Left hindlimb (tissue), 1 donor: ENCODE data around the gene FBXL4.

Experiments
- DNase-seq: peaks from one replicate; pipeline ENCODE4 v3.0.0-alpha.2; 2018

Gene FBXL4

DNA sequence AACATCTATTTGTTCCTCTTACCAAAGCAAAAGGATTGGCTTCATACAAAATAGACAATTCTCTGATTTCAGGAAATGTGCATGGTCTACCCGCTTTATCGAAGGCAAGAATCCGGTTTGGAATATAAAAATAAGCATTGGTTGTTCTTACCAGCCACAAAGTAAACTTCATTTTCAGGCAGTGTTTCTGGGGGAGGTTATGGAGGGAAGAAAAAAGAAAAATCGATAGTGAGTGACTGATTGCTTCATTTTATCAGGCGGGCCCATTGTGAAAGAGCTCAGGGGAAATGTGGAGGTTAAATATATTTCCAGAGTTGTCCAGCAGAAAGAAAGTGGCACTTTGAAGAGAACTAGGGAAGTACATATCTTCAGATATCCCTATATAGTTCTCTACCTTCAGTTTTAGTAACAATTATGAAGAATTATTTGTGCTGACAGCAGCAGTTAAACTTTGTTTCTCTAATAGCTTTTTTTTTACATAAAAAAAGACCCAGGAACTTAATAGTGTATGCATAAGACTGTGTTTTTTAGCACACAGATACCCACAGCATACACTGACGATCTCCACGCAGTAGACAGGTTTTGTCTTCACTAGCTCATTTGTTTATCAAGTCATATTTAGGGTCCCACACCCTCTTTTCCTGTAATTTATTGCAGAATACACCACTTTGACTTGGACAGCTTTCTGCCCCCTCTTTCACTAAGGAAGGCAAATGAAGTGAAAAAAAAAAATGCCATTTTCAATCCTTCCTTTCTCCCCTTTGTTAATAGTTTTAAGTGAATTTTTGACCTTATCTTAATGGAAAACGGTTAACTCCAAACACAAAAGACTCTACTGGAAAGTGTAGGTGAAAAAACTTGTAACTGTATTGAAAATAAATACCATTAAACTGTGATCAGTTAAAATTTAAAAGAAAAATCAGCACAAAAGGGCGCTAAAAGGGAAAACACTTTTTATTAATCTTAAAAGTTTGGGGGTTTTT is 110.5 kb downstream of the FBXL4 start:
- DNase-seq = no peak

- no peak for DNase-seq
These were observed 111.5 kb downstream of the FBXL4 start for GRCh38 chr6:98836025-98836961.

DNA sequence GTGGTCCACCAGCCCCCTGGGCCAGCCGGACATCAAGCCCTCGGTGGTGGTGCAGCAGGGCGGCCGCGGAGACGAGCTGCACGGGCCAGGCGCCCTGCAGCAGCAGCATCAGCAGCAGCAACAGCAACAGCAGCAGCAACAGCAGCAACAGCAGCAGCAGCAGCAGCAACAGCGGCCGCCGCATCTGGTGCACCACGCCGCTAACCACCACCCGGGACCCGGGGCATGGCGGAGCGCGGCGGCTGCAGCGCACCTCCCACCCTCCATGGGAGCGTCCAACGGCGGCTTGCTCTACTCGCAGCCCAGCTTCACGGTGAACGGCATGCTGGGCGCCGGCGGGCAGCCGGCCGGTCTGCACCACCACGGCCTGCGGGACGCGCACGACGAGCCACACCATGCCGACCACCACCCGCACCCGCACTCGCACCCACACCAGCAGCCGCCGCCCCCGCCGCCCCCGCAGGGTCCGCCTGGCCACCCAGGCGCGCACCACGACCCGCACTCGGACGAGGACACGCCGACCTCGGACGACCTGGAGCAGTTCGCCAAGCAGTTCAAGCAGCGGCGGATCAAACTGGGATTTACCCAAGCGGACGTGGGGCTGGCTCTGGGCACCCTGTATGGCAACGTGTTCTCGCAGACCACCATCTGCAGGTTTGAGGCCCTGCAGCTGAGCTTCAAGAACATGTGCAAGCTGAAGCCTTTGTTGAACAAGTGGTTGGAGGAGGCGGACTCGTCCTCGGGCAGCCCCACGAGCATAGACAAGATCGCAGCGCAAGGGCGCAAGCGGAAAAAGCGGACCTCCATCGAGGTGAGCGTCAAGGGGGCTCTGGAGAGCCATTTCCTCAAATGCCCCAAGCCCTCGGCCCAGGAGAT is 112.4 kb downstream of the FBXL4 start:
- DNase-seq = peak; percentile 41

DNA sequence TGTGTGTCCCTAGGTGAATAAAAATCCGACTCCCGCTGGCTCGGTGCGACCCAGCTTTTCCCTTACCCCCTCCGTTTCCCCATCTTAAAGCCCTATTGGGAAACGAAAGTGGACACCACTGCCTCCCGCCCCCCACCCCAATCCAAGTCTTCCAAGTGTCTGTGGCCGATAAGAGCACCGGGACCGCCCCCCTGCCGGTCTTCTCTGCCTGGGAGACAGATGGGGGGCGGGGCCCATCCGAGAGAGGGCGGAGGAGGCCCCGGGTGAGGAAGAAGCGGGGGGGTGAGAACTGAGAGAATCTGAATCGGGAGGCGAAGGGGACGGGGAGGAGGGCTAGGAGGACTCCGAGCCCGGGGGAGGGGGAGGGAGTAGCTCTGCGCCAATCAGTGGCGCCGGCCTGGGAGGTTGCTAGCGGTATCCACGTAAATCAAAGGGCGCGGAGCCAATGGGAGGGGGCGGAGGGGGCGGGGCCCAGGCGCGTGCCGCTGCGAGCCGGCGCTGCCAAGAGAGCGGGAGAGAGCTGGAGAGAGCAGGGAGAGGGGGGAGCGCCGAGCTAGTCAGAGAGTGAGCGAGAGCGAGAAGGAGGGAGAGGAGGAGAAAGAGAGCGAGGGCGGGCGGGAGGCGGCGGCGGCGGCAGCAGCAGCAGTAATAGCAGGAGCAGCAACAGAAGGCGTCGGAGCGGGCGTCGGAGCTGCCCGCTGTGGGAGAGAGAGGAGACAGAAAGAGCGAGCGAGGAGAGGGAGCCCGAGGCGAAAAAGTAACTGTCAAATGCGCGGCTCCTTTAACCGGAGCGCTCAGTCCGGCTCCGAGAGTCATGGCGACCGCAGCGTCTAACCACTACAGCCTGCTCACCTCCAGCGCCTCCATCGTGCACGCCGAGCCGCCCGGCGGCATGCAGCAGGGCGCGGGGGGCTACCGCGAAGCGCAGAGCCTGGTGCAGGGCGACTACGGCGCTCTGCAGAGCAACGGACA is 113.4 kb downstream of the FBXL4 start, which contains the start of gene POU3F2:
Gene POU3F2, plus strand, starts transcription at position 515 of the 972 bp plus-strand sequence. Its CDS starts 300 bp downstream, at position 815.
- DNase-seq = peak; percentile 91

GRCh38 chr6:98833307-98834059 is 114.3 kb downstream of the FBXL4 start:
- no peak for DNase-seq

GRCh38 chr6:98833057-98833306 is 114.8 kb downstream of the FBXL4 start:
- peak; percentile 46 for DNase-seq

DNA sequence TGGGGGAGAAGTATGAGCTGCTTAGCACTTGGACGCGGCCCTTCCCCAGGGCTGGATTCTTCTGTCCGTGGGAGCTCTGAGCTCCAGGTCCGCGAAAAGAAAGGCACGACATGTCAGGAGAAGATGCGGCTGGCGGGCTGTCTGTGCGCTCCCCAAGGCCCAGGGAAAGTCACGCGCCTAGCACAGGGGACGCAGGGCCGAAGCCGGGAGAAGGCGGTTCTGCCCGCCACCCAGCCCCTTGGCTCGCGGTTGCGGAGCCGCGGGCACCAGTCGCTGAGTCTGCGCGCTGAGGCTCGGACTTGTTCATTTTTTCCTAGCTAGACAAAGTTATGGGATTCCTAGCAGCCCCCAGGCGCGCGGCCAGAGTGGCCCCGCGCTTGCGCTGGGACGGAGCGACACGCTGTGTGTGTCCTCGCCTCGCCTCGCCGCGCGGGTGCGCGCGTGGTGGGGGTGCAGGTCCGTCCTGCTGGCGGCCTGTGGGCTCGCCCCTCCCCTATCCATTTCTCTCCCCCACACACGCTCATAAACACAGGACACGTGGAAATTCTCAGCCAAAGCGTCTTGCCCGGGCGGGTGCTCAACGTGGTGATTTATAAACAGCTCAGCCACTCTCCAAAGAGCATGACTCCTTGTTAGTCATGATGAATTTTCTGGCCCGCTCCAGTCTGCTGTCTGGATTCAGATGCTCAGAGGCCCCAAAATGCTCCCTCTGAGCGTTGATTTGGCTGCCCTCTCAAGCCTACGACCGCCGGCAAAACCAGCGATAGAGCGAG is 115.3 kb downstream of the FBXL4 start:
- peak; percentile 39 for DNase-seq

DNA sequence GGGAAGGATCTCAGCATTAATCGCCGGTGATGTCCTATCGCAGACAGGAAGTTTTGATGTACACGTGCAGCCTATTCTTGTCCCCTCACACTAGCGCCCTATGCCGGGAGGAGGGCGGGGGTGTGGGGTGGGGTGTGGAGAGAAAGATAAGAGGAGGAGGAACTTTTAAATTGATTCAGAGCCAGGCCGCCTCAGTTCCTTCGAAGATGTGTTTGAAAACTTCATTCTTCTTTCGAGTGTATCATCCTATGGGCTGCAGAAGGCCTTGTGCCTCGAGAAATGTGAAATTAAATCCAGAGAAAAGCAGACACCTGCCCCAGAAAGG is 115.8 kb downstream of the FBXL4 start:
- DNase-seq = no peak

DNA sequence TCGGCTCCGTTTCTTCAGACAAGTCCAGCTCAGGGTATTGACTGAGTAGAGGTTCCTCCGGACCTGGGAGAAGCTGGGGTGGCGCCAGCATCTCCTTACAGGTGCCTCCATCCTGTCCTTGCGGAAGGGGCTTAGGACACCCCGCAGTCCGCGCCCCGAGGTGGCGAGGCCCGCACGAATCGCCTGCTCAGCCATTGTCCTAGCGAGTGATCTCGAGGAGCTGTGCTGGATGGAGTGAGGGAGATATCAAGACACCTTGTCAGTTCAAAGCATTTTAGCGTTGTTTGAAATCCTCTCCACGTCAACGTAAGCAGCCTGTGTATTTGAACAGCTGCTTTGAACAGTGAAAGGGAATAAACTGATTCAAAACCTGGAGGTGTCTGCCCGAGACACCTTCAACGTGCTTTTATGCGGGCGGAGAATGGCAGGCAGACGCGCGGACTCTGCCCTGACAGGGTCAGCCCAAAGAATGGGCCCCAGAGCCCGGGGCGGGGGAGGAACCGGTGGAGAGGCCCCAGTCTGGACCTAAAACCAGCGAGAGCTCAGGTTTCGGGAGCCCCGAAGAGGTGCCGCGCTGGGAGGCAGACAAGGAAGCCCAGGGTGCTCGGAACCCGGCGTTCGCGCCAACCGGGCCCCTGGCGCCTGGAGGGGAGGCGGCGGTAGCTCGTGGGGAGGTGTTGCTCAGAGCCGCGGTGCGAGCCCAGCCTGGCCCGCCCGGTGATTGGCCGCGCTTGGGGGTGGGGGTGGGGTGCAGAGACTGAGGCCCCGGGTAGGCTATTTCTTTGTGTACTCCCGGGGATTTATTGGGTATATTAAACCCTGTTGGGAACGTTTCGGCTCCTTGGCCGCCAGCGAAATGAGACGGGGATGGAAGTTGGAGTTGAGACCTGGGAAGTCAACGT is 116.4 kb downstream of the FBXL4 start:
- DNase-seq = peak; percentile 44

DNA sequence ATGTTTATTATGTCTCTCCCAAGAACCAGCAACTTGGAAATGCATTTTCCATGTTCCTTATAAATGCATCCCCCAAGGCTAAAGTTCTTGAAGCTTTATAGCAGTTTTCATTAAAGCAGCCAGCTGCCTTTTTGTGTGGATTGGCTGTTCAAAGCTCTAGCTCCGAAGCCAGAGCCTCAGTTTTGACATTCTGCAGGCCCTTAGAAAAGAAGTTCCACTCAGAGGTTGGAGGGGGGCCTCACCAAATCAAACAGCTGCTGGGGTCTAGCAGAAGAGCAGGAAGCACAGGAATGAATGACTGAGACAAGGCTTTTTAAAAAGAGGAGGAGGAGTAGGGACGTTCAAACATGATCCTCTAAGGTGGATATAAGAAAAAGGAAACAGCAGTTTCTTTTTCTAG is 117.6 kb downstream of the FBXL4 start:
- no peak for DNase-seq

GRCh38 chr6:98828941-98829411 is 118.8 kb downstream of the FBXL4 start:
- no peak for DNase-seq

DNA sequence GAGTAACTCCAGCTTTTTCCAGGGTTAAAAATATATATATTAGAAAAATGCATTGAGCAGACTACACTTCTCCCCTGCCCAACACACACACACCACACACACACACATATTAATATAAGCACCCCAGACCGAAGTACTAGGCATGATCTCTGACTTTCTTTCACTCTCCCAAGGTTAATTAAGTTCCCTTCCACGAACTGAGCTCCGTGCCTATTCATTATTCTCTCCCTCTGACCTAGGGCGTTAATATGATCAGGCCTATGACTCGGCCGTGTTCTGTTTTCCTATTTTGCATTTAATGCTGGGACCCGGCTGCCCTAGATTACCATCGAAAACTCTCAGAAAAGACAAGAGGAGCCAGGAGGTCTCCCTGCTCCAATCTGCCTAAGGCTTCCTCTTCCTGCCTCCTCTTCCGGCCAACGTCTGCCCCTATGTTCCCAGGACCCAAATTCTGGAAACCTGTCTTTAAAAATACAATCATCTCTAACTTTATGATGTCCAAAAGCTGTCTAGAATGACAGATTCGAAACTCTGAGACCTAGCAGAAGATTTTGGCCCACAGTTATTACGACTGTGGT is 119.4 kb downstream of the FBXL4 start:
- DNase-seq = no peak

DNA sequence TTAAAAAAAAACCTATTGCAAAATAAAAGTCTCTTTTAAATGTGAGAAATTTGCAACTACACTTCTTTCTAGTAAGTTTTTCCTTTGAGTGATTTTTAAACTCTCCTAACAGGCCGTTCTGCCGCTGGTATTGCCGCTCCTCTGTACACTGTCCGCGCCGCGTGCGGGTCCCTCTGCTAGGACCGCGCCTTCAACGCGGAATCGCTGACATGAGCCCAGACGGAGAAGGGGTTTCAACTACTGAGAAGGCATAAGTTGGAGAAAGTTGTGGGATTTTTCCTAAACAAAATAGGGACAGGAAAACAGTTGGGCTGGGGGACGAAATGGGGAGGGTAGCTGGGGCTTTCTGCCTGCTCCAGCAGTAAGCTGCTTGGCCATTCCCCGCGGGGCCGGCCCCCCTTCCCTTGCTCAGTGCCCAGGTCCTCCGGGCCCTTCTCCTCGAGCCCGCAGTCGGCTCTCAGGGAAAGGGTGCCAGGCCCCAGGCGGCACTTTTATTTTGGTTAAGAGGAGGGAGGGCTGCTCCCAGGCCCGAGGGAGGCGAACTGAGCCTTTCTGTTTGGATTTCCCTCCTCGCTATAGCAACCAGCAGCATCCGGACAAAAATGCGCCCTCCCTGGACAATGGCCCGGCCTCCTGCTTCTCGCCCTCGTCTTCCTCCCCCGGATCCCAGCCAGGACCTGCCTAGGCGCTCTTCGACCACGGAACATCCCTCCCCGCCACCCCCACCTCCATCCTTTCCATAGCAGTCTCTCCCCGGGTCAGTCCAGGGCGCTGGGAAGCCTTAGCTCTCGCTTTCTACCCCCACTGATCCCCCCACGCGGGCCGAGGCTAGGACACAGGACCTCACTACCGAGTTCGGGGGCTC is 120.2 kb downstream of the FBXL4 start:
- DNase-seq = peak; percentile 38

GRCh38 chr6:98825600-98826230 is 122.0 kb downstream of the FBXL4 start:
- no peak for DNase-seq

DNA sequence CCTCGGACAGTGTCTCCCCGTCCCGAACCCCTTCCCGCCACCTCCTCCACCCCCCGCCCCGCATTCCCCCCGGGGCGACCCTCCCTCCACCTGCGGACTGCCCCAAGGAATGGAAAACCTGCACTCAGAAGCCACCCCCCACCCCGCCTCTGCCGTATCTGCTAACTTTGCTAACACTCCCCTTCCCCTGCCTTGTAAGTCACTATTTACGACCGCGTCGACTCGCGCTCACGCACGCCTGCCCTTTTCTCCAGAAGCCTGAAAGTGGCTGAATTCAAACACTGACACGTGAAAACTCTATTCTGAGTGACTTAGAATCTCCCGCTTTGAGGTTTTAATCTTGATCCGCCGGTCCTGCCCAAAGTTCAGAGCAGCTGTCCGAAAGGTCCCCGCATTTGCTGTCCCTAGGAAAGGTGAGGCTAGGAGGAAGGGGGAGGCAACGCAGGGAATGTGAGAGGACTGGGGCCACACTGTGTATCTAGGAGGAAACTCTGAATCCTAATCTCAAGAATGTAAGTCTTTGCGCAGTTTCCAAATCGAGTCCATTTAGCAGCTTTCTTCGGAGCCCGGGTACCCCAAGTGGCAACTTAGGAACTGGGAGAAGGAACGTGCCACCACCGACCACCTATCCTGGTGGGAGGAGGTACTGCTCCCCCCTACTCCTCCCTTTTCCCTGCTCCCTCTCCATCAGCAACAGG is 122.7 kb downstream of the FBXL4 start:
- no peak for DNase-seq
